PC-9 (cell line): ENCODE data around the gene SCYGR7. TPM values are rescaled to one million over a fixed set of nuclear protein-coding genes. Genes with fewer than 3 reads are reported as not detected.

Source experiments
- Bru-seq: library from RNA; stranded (reverse); fragments of 400-500 nt; gene quantifications from one replicate; lab custom pipeline; 2021; lab: Mats Ljungman, UMichigan
- BruChase-seq, 2 experiments: library from RNA; stranded (reverse); fragments of 400-500 nt; gene quantifications; one replicate each; lab custom pipeline; 2021; lab: Mats Ljungman, UMichigan
- BruUV-seq: library from RNA; stranded (reverse); fragments of 400-500 nt; replicated peaks from 2 replicates; lab custom pipeline; 2021; lab: Mats Ljungman, UMichigan
- CTCF ChIA-PET: fragments of 300-600 bp; sonication (Branson Sonifier 250); formaldehyde crosslinking; loops from one replicate; lab custom pipeline; 2022; ENCODE audit warnings: antibody characterized with exemption; lab: Charles Lee
- POLR2A ChIA-PET: fragments of 300-600 bp; sonication (Branson Sonifier 250); formaldehyde crosslinking; loops from one replicate; lab custom pipeline; 2022; ENCODE audit warnings: antibody characterized with exemption; ENCODE audit not compliant: unreplicated experiment; lab: Charles Lee
- DNase-seq, 2 experiments: peaks; one replicate each; pipeline versions ENCODE4 v3.0.0 to v3.0.0-alpha.2; 2015 to 2022; ENCODE audit warnings: mixed read lengths in 1 of 2
- H2AFZ ChIP-seq: fragments of 200-600 bp; sonication (generic); 2 replicates; pipeline ENCODE4 v1.8.1; 2017; ENCODE audit warnings: antibody characterized with exemption
- H3F3A ChIP-seq: fragments of 200-600 bp; sonication (generic); 2 replicates; pipeline ENCODE4 v1.8.1; 2017; ENCODE audit warnings: antibody characterized with exemption, mild to moderate bottlenecking, low read depth; ENCODE audit not compliant: insufficient read depth
- H3K27ac ChIP-seq: fragments of 200-600 bp; sonication (generic); 2 replicates; pipeline ENCODE4 v1.6.1; 2016; ENCODE audit warnings: mixed run types
- H3K27me3 ChIP-seq: fragments of 200-600 bp; sonication (generic); 2 replicates; pipeline ENCODE4 v1.6.1; 2016; ENCODE audit warnings: low read depth, mixed run types; ENCODE audit not compliant: insufficient read depth
- H3K36me3 ChIP-seq: fragments of 200-600 bp; sonication (generic); 2 replicates; pipeline ENCODE4 v1.6.1; 2016; ENCODE audit warnings: low read depth, mixed run types
- H3K4me1 ChIP-seq: fragments of 200-600 bp; sonication (generic); replicated peaks from 2 replicates; pipeline ENCODE4 v1.6.1; 2016; ENCODE audit warnings: mixed run types; ENCODE audit not compliant: insufficient read depth
- H3K4me2 ChIP-seq: fragments of 200-600 bp; sonication (generic); 2 replicates; pipeline ENCODE4 v1.6.1; 2017; ENCODE audit warnings: mixed run types
- H3K4me3 ChIP-seq: fragments of 200-600 bp; sonication (generic); 2 replicates; pipeline ENCODE4 v1.6.1; 2016; ENCODE audit warnings: mixed run types
- H3K79me2 ChIP-seq: fragments of 200-600 bp; sonication (generic); 2 replicates; pipeline ENCODE4 v1.6.1; 2017; ENCODE audit warnings: low read depth, mixed run types
- H3K9me2 ChIP-seq: fragments of 200-600 bp; sonication (generic); 2 replicates; pipeline ENCODE4 v1.8.1; 2017; ENCODE audit warnings: mild to moderate bottlenecking; ENCODE audit not compliant: insufficient read depth
- H3K9me3 ChIP-seq: fragments of 200-600 bp; sonication (generic); 2 replicates; pipeline ENCODE4 v1.8.1; 2016; ENCODE audit warnings: low read depth; ENCODE audit not compliant: insufficient read depth
- H4K20me1 ChIP-seq: fragments of 200-600 bp; sonication (generic); 2 replicates; pipeline ENCODE4 v1.8.1; 2017; ENCODE audit not compliant: insufficient read depth
- CTCF ChIP-seq: fragments of 200-600 bp; sonication (generic); conservative IDR thresholded peaks from 2 replicates; pipeline ENCODE4 v1.6.1; 2017; ENCODE audit warnings: mixed run types, antibody characterized with exemption, mild to moderate bottlenecking, moderate library complexity
- EZH2 ChIP-seq: fragments of 200-600 bp; sonication (generic); IDR thresholded peaks from 2 replicates; pipeline ENCODE4 v1.8.0; 2017; ENCODE audit warnings: antibody characterized with exemption, low read depth
- intact Hi-C: fragments of 100-400 bp; cut with micrococcal nuclease; formaldehyde crosslinking; loops from one replicate; pipeline ENCODE4 v1.10.0; 2022; ENCODE audit not compliant: unreplicated experiment
- long read RNA-seq: library from polyadenylated mRNA; stranded (forward); transcript quantifications from one replicate; pipeline ENCODE4 v2.0.0, GENCODE V29; 2022
- total RNA-seq: library from RNA; stranded (reverse); gene quantifications from 2 replicates; pipeline ENCODE4 v1.2.3, GENCODE V29; 2021

SCYGR7 gene
- not detected in 2 replicates for total RNA-seq
- not detected for Bru-seq, nascent RNA
- BruChase-seq, experiment 1, labeled RNA remaining after a 2-hour chase = not detected
- BruChase-seq, experiment 2, labeled RNA remaining after a 6-hour chase = not detected
- long read RNA-seq = 0 reads

DNA sequence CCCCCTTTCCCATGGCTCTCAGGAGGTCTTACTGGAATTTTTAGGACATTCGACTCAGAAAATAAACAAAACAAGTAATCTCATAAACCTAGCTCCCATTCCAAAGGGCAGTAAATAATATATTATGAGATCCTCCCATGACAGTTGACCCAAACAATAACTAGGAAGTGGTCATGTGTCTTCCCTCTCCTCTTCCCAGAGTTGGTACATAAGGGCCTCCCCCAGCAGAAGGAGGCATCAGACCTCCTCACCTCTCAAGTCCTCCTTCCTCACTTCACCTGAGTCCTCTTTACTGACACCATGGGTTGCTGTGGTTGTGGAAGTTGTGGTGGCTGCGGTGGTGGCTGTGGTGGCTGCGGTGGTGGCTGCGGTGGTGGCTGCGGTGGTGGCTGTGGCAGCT lies at the start of gene SCYGR7:
Gene SCYGR7, plus strand, starts transcription at position 301 of the 400 bp plus-strand sequence. Its CDS starts 0 bp downstream, at position 301.
- intact Hi-C loops = no loop called here
- Histone ChIP-seq H3K36me3 (no peaks in the 10 kb centered on the region), H3K27me3 (no peaks in the 10 kb centered on the region), H4K20me1 (no peaks in the 10 kb centered on the region), H3K27ac (no peak within 1 kb of the TSS), H3K79me2 (no peaks in the 10 kb centered on the region), H3K9me2 (no peaks in the 10 kb centered on the region), H3K4me2 (no peak within 1 kb of the TSS), H3F3A (no peaks in the 10 kb centered on the region), H2AFZ (no peak within 1 kb of the TSS; the same call in 1 of the 2 replicates), H3K9me3 (no peaks in the 10 kb centered on the region), H3K4me1 (no peaks in the 10 kb centered on the region), H3K4me3 (no peak within 1 kb of the TSS)
- TF ChIP-seq EZH2 (no peak), CTCF (no peak)
- no TSS peak for BruUV-seq
- ChIA-PET CTCF (no interaction called here), POLR2A (no interaction called here)
- no peak for DNase-seq

DNA sequence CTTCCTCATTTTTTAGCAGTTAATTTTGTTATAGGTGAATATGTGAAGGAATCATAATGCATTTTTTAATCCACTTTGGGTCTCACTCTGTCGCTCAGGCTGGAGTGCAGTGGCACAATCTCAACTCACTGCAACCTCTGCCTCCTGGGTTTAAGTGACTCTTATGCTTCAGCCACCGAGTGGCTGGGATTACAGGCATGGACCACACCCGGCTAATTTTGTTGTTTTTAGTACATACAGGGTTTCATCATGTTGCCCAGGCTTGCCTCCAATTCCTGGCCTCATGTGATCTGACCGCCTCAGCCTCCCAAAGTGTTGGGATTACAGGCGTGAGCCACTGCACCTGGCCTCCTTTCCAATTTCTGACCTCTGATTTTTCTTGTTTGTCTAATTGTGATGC lies 43.9 kb upstream of the SCYGR7 start:
- TF ChIP-seq EZH2 = no peak
- no peak for TF ChIP-seq CTCF

GRCh38 chr2:227687189-227687588 lies 40.9 kb upstream of the SCYGR7 start:
- no peaks in the 10 kb centered on the region for H3K79me2 ChIP-seq
- DNase-seq = no peak
- H3K4me2 ChIP-seq = no peak overlapping the region
- intact Hi-C loops = no loop called here
- H3K27me3 ChIP-seq = no peaks in the 10 kb centered on the region
- H4K20me1 ChIP-seq = no peaks in the 10 kb centered on the region
- BruUV-seq = no TSS peak
- no peak overlapping the region for H3K4me3 ChIP-seq
- H3K27ac ChIP-seq = no peak overlapping the region
- no peaks in the 10 kb centered on the region for H3K4me1 ChIP-seq
- no peak overlapping the region for H2AFZ ChIP-seq
- no peaks in the 10 kb centered on the region for H3K36me3 ChIP-seq
- ChIA-PET CTCF (no interaction called here), POLR2A (no interaction called here)
- no peaks in the 10 kb centered on the region for H3F3A ChIP-seq
- H3K9me2 ChIP-seq = no peaks in the 10 kb centered on the region
- TF ChIP-seq EZH2 (no peak), CTCF (no peak)
- H3K9me3 ChIP-seq = no peaks in the 10 kb centered on the region; the same call in 1 of the 2 replicates

More for the DNA sequence above, 43.9 kb upstream of the SCYGR7 start:
- Histone ChIP-seq H3K36me3 (no peaks in the 10 kb centered on the region), H3K9me2 (no peaks in the 10 kb centered on the region), H3K4me3 (no peak overlapping the region), H3K27me3 (no peaks in the 10 kb centered on the region), H3K27ac (no peak overlapping the region), H3F3A (no peaks in the 10 kb centered on the region), H3K9me3 (no peaks in the 10 kb centered on the region), H4K20me1 (no peaks in the 10 kb centered on the region), H2AFZ (no peak overlapping the region), H3K79me2 (no peaks in the 10 kb centered on the region), H3K4me1 (no peaks in the 10 kb centered on the region), H3K4me2 (no peak overlapping the region)
- intact Hi-C loops = no loop called here
- ChIA-PET POLR2A (interaction anchor here (0.7 kb wide), 1 partner anchor 40 kb away, joined by 6 read pairs; no protein-coding TSS in a partner anchor), CTCF (no interaction called here)
- BruUV-seq = no TSS peak
- DNase-seq = no peak
